PC-9 (cell line): Measurements from ENCODE around the gene DOCK4. TPM values are rescaled to one million over a fixed set of nuclear protein-coding genes. Genes with fewer than 3 reads are reported as not detected.
"Not testable (repeated sequence)": the region's sequence is repeated elsewhere in the genome, so short reads cannot be mapped to it uniquely, and the experiment has no call there.

Source experiments
- BruUV-seq: library from RNA; stranded (reverse); fragments of 400-500 nt; replicated peaks from 2 replicates; lab custom pipeline; 2021; lab: Mats Ljungman, UMichigan
- CTCF ChIA-PET: fragments of 300-600 bp; sonication (Branson Sonifier 250); formaldehyde crosslinking; loops from one replicate; lab custom pipeline; 2022; ENCODE audit warnings: antibody characterized with exemption; lab: Charles Lee
- POLR2A ChIA-PET: fragments of 300-600 bp; sonication (Branson Sonifier 250); formaldehyde crosslinking; loops from one replicate; lab custom pipeline; 2022; ENCODE audit warnings: antibody characterized with exemption; ENCODE audit not compliant: unreplicated experiment; lab: Charles Lee
- DNase-seq, 2 experiments: peaks; one replicate each; pipeline versions ENCODE4 v3.0.0 to v3.0.0-alpha.2; 2015 to 2022; ENCODE audit warnings: mixed read lengths in 1 of 2
- H2AFZ ChIP-seq: fragments of 200-600 bp; sonication (generic); 2 replicates; pipeline ENCODE4 v1.8.1; 2017; ENCODE audit warnings: antibody characterized with exemption
- H3F3A ChIP-seq: fragments of 200-600 bp; sonication (generic); 2 replicates; pipeline ENCODE4 v1.8.1; 2017; ENCODE audit warnings: antibody characterized with exemption, mild to moderate bottlenecking, low read depth; ENCODE audit not compliant: insufficient read depth
- H3K27ac ChIP-seq: fragments of 200-600 bp; sonication (generic); 2 replicates; pipeline ENCODE4 v1.6.1; 2016; ENCODE audit warnings: mixed run types
- H3K27me3 ChIP-seq: fragments of 200-600 bp; sonication (generic); 2 replicates; pipeline ENCODE4 v1.6.1; 2016; ENCODE audit warnings: low read depth, mixed run types; ENCODE audit not compliant: insufficient read depth
- H3K36me3 ChIP-seq: fragments of 200-600 bp; sonication (generic); 2 replicates; pipeline ENCODE4 v1.6.1; 2016; ENCODE audit warnings: low read depth, mixed run types
- H3K4me1 ChIP-seq: fragments of 200-600 bp; sonication (generic); replicated peaks from 2 replicates; pipeline ENCODE4 v1.6.1; 2016; ENCODE audit warnings: mixed run types; ENCODE audit not compliant: insufficient read depth
- H3K4me2 ChIP-seq: fragments of 200-600 bp; sonication (generic); 2 replicates; pipeline ENCODE4 v1.6.1; 2017; ENCODE audit warnings: mixed run types
- H3K4me3 ChIP-seq: fragments of 200-600 bp; sonication (generic); 2 replicates; pipeline ENCODE4 v1.6.1; 2016; ENCODE audit warnings: mixed run types
- H3K79me2 ChIP-seq: fragments of 200-600 bp; sonication (generic); 2 replicates; pipeline ENCODE4 v1.6.1; 2017; ENCODE audit warnings: low read depth, mixed run types
- H3K9me2 ChIP-seq: fragments of 200-600 bp; sonication (generic); 2 replicates; pipeline ENCODE4 v1.8.1; 2017; ENCODE audit warnings: mild to moderate bottlenecking; ENCODE audit not compliant: insufficient read depth
- H3K9me3 ChIP-seq: fragments of 200-600 bp; sonication (generic); 2 replicates; pipeline ENCODE4 v1.8.1; 2016; ENCODE audit warnings: low read depth; ENCODE audit not compliant: insufficient read depth
- H4K20me1 ChIP-seq: fragments of 200-600 bp; sonication (generic); 2 replicates; pipeline ENCODE4 v1.8.1; 2017; ENCODE audit not compliant: insufficient read depth
- EZH2 ChIP-seq: fragments of 200-600 bp; sonication (generic); IDR thresholded peaks from 2 replicates; pipeline ENCODE4 v1.8.0; 2017; ENCODE audit warnings: antibody characterized with exemption, low read depth
- intact Hi-C: fragments of 100-400 bp; cut with micrococcal nuclease; formaldehyde crosslinking; loops from one replicate; pipeline ENCODE4 v1.10.0; 2022; ENCODE audit not compliant: unreplicated experiment
- total RNA-seq: library from RNA; stranded (reverse); gene quantifications from 2 replicates; pipeline ENCODE4 v1.2.3, GENCODE V29; 2021
- TF ChIP-seq, protein P1 (sequence below): fragments of 200-600 bp; sonication (generic); conservative IDR thresholded peaks from 2 replicates; pipeline ENCODE4 v1.6.1; 2017; ENCODE audit warnings: mixed run types, antibody characterized with exemption, mild to moderate bottlenecking, moderate library complexity

Gene DOCK4
- total RNA-seq, 1 experiment from 2014 or later: 0.98 TPM

DNA sequence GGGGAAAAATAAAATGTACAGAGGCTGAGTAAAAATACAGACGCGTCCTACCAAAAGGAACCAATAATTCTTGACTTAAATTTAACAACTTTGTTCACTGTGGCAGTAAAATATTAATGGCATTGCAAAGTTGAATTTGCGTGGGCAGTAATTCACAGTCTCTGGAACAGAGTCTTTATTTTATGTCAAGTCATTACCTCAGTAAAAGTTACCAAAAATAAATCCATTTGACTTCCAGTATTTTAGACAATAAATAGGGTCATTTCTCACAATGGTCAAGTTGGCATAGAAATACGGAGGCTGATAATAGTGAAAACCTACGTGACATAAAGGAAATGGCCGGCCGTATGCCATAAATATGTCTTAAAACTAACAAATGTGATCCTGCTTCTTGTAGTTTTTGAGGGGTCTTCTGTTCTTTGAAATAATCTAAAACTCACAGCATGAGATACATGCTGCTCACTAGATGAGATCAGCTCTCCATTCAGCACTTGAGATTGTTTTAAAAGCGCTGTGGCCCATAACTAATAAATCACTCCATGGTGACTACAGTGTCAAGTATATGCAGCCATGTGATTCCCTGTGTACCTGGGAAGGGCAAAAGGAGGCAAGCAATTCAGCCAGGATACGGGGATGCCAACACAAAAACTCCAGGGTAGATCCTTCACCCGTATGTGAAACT, 75.3 kb downstream of the DOCK4 start:
- Histone ChIP-seq H3K27me3 (no peaks in the 10 kb centered on the region), H3K9me2 (no peaks in the 10 kb centered on the region), H3K4me2 (no peak overlapping the region), H4K20me1 (no peaks in the 10 kb centered on the region), H2AFZ (no peak overlapping the region), H3K4me3 (no peak overlapping the region), H3K27ac (no peak overlapping the region), H3K4me1 (0 out of 2 replicates have a peak, but pooled peaks cover 5% of the 10 kb centered on the region), H3K9me3 (no peaks in the 10 kb centered on the region), H3F3A (no peaks in the 10 kb centered on the region), H3K36me3 (no peaks in the 10 kb centered on the region), H3K79me2 (no peaks in the 10 kb centered on the region)
- POLR2A ChIA-PET: no interaction called here
- intact Hi-C loops: no loop called here
- no peak for TF ChIP-seq EZH2
- TF ChIP-seq, protein P1, sequence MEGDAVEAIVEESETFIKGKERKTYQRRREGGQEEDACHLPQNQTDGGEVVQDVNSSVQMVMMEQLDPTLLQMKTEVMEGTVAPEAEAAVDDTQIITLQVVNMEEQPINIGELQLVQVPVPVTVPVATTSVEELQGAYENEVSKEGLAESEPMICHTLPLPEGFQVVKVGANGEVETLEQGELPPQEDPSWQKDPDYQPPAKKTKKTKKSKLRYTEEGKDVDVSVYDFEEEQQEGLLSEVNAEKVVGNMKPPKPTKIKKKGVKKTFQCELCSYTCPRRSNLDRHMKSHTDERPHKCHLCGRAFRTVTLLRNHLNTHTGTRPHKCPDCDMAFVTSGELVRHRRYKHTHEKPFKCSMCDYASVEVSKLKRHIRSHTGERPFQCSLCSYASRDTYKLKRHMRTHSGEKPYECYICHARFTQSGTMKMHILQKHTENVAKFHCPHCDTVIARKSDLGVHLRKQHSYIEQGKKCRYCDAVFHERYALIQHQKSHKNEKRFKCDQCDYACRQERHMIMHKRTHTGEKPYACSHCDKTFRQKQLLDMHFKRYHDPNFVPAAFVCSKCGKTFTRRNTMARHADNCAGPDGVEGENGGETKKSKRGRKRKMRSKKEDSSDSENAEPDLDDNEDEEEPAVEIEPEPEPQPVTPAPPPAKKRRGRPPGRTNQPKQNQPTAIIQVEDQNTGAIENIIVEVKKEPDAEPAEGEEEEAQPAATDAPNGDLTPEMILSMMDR: no peak
- CTCF ChIA-PET: no interaction called here
- no peak for DNase-seq
- BruUV-seq: no TSS peak

DNA sequence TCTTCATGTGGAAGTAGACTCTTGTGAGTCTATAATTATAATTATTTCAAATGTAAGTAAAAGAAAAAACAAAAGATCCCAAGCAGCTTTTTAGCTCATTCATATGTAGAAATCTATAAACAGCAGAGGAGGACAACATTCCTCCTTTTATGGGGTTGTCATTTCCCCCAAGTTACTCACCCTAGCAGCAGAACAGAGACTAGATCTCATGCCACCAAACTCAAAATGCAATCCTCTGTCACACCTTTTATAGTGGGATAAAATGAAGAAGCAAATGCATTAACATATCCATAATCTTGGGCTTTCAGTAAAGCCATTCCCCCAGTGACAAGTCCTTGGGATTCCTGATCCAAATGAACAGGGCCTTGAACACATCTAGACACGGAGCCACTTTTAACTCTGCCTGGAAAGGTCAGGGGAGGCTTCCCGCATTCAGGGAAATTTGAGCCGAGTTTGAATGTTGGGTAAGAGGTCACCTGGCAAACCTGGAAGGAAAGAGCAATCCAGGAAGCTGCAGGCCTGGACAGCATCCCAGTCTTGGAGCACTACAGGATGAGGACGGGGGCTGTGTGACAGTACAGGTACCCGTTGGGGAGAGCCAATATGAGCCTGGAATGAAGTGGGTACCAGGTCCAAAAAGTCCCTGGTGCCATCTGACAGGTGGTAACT, 76.4 kb downstream of the DOCK4 start:
- Histone ChIP-seq H3K4me2 (peak overlapping the region; percentile 35), H3K36me3 (no peaks in the 10 kb centered on the region), H4K20me1 (no peaks in the 10 kb centered on the region), H3K4me3 (no peak overlapping the region), H3K79me2 (no peaks in the 10 kb centered on the region), H3K9me2 (no peaks in the 10 kb centered on the region), H3F3A (no peaks in the 10 kb centered on the region), H3K9me3 (no peaks in the 10 kb centered on the region), H3K27me3 (no peaks in the 10 kb centered on the region), H3K4me1 (0 out of 2 replicates have a peak, but pooled peaks cover 5% of the 10 kb centered on the region), H2AFZ (no peak overlapping the region), H3K27ac (no peak overlapping the region)
- DNase-seq: no peak
- ChIA-PET CTCF (no interaction called here), POLR2A (no interaction called here)
- BruUV-seq: no TSS peak
- intact Hi-C loops: no loop called here
- TF ChIP-seq, protein P1: no peak
- TF ChIP-seq EZH2: no peak

DNA sequence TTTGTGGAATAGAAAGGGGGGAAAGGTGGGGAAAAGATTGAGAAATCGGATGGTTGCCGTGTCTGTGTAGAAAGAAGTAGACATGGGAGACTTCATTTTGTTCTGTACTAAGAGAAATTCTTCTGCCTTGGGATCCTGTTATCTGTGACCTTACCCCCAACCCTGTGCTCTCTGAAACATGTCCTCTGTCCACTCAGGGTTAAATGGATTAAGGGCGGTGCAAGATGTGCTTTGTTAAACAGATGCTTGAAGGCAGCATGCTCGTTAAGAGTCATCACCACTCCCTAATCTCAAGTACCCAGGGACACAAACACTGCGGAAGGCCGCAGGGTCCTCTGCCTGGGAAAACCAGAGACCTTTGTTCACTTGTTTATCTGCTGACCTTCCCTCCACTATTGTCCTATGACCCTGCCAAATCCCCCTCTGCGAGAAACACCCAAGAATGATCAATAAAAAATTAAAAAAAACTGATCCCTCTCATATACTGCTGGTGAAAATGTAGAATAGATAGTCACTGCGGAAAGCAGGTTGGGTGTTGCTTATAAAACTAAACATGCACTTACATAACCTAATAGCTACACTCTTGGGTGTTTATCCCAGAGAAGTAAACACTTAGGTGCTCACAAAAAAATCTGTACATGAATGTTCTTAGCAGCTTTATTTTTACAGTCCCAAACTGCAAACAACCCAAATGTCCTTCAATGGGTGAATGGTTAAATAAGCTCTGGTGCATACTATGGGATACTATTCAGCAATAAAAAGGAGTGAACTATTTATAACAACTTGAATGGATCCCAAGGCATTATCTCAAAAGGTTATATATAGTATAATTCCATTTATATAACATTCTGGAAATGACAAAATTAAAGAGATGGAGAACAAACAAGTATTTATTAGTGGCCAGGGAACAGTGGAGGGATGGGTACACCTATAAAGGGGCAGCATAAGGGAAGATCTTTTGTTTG, 77.5 kb downstream of the DOCK4 start:
- H3K9me2 ChIP-seq, H3K27ac ChIP-seq, H2AFZ ChIP-seq, H3K79me2 ChIP-seq, H3K9me3 ChIP-seq, H3K4me1 ChIP-seq, H4K20me1 ChIP-seq, POLR2A ChIA-PET, H3K4me2 ChIP-seq, H3K4me3 ChIP-seq, H3K36me3 ChIP-seq, H3F3A ChIP-seq, BruUV-seq, CTCF ChIA-PET, H3K27me3 ChIP-seq, intact Hi-C loops, DNase-seq: not testable (repeated sequence)

DNA sequence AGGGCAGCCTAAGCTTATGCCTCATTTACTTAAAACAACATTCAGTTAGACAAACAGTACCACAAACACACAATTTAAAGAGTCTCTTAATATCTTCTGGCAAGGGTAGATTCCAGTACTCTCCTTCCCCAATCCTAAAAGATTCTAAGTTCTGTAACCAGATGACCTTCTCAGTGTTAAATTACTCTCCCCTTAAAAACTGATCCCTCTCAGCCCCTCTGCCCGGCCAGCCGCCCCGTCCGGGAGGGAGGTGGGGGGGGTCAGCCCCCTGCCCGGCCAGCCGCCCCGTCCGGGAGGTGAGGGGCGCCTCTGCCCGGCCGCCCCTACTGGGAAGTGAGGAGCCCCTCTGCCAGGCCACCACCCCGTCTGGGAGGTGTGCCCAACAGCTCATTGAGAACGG, 78.2 kb downstream of the DOCK4 start:
- H3K79me2 ChIP-seq, CTCF ChIA-PET, H3K27me3 ChIP-seq, POLR2A ChIA-PET, H4K20me1 ChIP-seq, H3K36me3 ChIP-seq, H3K9me2 ChIP-seq, intact Hi-C loops, H3K27ac ChIP-seq, H3K9me3 ChIP-seq, BruUV-seq, H3K4me2 ChIP-seq, H3K4me3 ChIP-seq, DNase-seq, H3K4me1 ChIP-seq, H3F3A ChIP-seq, H2AFZ ChIP-seq: not testable (repeated sequence)
